CD4-positive, alpha-beta T cell treated with Interleukin-4 for 4 hours (primary cell): ENCODE measurements around the gene ZNF274.
"Not testable (repeated sequence)": the region's sequence is repeated elsewhere in the genome, so short reads cannot be mapped to it uniquely, and the experiment has no call there.

Experiments used
- DNase-seq: peaks from one replicate; pipeline ENCODE4 v3.0.0-alpha.2; 2020

Gene ZNF274

DNA sequence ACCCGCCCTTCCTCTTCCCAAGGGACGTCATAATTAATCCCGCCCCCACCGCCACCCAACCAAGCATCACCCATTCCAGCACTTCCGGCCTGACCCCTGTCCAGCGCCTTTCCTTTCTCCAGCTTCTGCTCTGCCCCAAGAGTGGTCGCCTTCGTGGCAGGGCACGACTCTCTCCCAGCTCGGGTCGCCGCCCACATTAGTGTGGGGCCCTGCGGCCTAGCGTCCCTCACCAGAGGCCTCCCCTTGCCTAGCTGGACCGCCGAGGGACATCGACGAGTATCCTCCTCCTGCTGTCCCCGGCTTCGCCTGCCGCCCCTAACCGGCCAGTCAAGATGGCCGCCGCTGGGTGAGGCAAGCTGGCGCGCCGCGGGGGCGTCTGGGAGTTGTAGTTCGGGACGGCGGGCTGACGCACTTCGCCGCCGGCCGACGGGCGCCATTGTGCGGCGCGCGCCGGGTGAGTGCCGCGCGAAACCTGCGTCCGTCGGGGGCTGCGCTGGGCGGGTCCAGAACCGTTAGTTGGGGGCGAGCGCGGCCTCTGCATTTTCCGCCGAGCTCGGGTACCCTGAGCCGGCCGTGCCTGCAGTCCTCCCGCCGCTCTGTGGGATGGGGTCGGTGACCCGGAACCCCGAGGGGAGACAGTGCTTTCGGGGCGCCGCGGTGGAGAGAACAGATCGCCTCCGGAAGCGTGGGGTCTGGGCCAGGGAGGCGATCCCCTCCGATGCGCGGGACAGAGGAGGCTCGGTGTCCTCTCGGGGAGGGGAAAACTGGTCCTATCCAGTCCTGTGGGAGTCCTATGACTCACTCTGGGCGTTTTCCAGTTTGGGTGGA lies at the start of gene ZNF274:
ZNF274 (plus strand) TSS at position 73 of the 828 bp plus-strand sequence. CDS start 905 bp downstream, outside the sequence.
- DNase-seq = peak; percentile 92

DNA sequence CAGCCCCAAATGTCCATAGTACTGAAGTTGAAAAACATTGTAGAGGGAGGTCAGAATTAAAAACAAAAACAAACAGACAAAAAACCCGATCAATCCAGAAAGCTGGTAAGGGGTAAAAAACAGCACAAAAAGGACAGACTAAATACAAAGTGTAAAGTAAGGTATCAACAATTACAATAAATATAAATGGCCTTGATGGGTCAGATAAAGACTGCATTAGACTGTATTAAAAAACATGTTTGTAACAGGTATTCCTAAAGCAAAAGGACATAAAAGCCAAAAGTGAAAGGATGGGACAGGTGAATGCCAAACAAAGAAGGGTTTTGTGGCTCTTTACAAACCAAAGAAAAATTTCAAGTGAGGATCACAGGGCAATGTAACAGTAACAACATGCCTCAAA lies 48.6 kb upstream of the ZNF274 start:
- no peak for DNase-seq

DNA sequence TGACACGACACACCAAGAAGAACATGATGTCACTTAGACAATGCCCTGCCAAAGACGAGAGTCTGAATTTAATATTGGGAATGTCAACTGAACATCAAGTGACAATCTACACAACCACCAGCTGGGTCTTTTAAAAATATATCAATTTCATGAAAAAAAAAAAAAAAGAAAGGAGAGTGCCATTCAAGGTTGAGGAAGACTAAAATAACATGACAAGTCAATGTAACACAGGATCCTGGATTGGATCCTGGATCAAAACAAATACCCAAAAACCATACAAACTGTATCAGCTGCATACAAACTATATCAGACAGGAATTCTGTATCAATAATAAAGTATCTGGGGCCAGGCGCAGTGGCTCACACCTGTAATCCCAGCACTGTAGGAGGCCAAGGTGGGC lies 37.0 kb upstream of the ZNF274 start:
- no peak for DNase-seq

DNA sequence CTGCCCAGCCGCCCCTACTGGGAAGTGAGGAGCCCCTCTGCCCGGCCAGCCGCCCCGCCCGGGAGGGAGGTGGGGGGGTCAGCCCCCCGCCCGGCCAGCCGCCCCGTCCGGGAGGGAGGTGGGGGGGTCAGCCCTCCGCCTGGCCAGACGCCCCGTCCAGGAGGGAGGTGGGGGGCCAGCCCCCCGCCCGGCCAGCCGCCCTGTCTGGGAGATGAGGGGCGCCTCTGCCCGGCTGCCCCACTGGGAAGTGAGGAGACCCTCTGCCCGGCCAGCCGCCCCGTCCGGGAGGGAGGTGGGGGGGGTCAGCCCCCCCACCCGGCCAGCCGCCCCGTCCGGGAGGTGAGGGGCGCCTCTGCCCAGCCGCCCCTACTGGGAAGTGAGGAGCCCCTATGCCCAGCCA lies 35.4 kb upstream of the ZNF274 start:
- DNase-seq = not testable (repeated sequence)

DNA sequence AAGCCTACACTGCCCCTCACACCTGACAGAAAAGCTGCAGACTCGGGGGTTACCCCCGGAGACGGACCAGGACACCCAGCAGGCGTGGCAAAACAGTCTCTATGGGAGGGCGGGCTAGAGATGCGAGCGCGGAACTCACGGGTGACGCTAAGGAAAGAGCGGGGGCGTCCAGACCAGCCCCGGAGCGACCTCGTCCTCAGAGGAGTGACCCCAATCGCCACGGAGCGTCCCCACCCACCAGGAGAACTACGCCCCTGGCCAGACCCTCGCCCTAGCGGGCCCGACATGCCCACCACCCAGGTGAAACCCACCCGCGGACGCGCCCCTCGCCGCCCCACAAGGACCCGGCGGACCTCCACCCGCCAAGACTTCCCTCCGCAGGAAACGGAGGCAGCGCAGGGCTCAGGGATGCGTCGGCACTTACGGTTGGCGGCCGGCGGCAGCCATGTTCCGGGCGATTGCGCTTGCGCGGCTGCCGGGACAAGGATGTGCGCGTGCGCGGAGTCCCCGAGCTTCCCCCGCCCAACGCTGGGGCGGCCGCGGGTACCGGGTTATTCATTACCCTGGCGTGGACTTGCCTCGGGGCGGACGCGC lies 32.4 kb upstream of the ZNF274 start, which contains the start of gene ZNF329:
ZNF329 (minus strand) TSS at position 462 of the 594 bp plus-strand sequence. CDS start 21,286 bp downstream, outside the sequence.
- DNase-seq = peak; percentile 89

DNA sequence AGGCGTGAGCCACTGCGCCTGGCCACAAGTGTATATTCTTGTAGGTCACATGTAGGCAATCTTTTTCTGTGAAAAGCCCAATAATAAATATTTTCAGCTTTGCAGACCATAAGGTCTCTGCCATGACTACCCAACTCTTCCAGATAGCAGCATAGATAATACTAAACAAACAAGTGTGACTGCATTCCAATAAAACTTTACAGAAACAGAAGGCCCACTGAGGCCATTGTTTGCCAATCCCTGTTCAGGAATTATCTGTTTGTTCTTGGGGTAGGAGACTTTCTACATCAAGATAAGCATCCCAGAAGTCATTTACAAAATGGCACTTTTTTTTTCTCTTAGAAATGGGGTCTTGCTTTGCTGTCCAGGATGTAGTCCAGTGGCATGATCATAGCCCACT lies 29.5 kb upstream of the ZNF274 start:
- no peak for DNase-seq

DNA sequence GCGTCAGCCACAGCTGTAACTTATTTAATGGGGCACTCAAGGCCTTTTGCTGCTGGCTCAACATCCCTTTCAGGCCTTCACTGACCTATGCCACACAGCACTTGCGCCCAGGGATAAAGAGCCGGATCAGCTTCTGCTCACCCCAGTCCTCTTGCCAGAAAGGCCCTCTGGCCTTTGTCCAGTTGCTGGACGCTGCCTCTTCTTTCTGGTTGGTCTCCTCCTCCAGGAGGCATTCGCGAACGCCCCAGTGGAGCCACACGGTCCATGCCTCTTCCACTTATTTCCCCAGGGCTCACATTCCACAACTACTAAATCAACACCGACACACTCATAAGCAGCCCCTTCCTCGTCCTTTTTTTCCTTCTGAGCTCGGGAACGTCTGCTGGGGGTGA lies 28.6 kb upstream of the ZNF274 start:
- DNase-seq = no peak

DNA sequence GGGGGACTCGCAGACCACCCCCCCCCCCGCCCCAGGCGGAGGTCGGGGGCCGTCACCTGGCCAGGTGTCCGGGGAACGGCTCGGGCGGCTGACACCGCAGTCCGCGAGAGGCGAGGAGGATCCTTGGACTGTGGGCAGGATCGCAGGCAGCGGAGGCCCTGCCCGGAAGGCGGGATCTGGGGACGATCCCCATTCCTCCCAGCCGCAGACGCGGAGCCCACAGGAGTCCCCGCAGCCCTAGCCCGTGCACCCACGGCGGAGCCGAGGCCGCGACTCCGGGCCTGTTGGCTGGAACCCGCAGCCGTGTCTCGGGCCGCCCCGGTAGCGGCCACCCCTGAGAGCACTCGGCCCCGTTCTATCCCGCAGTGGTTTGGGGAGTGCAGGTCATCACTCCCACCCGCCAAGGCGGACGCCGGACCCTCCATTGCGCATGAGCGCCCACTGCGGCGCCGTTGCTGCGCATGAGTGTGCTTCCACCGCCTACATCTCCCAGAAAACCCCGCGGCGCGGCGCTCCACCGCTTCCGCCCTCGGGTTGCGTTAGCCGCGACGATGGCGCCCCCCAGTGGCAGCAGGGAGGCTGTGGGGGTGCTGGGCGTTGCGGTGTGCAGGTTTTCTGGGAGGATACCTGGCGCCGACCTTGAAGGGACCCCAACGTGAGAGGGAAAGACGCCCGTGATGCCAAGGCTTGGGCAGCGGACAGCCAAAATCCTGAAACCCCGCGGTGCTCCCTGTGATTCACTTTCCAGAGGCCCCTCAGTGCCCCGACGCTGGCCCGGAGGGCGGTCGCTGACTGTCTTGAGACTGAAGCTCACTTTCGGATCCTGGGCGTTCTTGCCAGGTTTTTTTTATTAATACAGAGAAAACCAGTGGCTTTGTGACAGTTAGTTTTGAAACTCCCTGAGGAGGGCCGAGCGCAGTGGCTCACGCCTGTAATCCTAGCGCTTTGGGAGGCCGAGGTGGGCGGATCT lies 27.9 kb upstream of the ZNF274 start:
- peak; percentile 93 for DNase-seq

DNA sequence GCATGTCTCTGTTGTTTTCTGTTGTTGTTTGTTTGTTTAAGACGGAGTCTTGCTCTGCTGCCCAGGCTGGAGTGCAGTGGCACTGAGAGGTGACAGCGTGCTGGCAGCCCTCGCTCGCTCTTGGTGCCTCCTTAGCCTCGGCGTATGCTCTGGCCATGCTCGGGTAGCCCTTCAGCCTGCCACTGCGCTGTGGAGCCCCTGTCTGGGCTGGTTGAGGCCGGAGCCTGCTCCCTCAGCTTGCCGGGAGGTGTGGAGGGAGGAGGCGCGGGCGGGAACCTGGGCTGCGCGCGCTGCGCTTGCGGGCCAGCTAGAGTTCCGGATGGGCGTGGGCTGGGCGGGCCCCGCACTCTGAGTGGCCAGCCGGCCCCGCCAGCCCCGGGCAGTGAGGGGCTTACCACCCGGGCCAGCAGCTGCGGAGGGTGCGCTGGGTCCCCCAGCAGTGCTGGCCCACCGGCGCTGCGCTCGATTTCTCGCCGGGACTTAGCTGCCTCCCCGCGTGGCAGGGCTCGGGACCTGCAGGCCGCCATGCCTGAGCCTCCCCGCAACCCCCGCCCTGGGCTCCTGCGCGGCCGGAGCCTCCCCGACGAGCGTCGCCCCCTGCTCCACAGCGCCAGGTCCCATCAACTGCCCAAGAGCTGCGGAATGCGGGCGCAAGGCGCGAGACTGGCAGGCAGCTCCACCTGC lies 25.7 kb upstream of the ZNF274 start:
- no peak for DNase-seq

DNA sequence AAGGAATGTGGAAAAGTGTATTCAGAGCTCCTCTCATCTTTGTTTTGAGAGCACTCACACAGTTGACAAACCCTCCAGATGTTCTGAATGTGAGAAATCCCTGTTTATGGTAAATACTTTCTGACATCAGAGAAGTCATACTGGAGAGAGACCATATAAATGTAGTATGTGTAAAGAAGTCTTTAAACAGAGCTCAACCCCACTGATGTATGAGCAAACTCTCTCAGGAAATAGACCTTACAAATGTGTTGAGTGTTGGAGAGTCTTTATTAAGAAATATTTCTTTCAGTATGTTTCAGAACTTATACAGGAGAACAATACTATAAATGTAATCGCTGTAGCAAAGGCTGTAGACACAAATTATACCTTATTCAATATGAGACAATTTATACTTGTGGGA lies 16.6 kb upstream of the ZNF274 start:
- DNase-seq = no peak

DNA sequence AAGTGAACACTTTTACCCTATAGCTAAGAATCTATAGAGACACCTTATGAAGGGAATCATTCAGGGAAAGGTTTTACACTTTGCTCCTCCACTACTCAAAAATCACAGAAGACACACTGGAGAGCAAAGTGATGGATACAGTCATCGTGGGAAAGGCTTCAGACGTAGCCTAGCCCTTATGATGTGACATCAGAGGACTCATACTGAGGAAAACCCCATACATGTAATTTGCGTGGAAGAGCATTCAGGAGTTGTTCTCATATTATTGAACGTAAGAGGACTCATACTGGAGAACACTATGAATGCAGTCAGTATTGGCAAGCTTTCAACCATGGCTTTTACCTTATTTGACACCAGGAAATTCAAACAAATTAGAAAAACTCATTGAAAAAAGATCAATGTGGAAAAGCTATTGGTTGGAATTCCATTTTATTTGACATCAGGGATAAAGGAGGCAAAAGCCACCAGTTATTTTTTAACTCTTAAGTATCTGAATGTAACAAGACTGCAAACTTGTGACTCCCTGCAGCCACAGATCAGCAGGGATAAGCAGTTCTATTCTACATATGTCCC lies 16.1 kb upstream of the ZNF274 start:
- DNase-seq = no peak

DNA sequence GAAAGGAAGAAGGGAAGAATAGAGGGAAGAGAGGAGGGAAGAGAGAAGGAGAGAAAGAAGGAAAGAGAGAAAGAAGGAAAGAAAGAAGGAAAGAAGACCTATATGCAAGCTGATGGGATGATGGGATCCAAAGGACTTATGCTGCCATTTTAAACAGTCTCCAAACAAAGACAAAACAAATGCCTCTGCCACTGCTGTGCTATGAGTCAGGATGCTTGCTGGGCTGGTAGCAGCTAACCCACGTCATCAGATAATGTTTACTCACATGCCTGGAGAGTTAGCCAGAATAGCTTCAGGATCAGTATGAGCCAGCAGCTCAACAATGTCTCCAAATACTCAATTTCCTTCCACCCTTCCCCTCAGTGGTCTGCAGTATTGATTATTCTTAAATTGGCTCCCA lies 12.0 kb upstream of the ZNF274 start:
- no peak for DNase-seq

DNA sequence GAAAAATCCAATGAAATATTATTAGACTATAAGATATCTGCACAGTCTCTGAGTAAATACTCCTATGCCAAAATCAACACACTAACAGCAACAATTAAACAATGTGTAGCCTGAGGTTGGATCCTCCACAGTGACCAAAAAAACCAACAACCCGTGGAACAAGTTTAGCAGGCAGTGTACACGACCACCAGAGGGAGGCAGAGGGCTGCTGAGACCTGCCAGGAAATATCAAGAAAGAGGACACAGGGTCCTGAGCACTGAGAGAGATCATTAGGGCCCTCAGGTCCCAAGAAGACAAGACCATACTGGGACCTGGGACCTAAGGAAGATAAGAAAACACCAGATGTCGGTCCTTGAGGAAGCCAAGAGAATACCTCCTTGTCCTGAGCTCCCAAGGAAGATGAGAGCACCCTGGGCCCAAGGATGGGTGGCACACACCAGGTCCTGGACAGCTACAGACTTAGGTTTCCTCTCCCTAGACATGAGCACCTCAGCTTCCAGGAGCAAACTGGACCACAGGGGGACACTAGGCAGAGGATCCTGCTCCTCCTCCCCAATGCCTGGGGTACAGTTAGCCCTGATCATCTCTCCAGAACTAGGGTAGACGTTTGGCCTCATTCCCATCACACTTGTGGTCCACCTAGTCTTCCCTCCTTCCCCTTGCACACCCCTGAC lies 822 bp upstream of the ZNF274 start:
- DNase-seq = peak; percentile 53

DNA sequence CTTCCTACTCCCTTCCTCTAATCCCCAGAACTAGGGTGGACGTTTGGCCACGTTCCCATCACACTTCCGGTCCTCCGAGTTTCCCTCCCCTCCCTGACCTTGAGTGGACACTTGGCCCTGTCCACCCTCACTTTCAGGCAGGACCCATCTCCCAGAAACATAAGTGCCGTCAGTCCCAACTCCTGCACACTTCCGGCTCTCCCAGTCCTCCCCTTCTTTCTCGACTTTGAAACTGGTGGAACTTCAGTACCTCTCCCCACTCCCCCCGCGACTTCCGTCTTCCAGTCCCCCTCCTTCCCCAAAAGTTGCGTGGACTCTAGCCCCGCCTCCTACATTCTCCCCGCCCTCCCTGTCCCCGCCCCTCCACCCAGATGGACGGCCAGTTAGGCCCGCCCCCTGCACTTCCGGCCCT lies 278 bp upstream of the ZNF274 start:
- DNase-seq = peak; percentile 88

DNA sequence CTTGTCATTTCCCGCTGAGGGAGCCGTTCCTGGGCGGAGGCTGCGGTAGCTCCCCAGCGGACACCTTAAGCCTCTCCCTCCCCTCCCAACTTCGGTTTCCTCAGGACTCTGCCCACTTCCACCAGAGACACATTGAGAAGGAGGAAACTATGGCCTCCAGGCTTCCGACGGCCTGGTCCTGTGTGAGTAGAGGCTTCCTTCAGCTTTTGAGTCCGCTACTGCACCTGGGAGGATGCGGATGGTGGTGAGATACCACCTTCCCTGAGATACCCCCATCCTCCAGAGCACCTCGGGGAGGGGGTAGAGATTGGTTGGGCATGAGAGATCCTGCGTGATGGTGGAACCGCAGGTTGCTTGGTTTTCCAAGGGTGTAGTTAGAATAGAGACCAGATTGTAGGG lies 955 bp downstream of the ZNF274 start:
- DNase-seq = no peak

DNA sequence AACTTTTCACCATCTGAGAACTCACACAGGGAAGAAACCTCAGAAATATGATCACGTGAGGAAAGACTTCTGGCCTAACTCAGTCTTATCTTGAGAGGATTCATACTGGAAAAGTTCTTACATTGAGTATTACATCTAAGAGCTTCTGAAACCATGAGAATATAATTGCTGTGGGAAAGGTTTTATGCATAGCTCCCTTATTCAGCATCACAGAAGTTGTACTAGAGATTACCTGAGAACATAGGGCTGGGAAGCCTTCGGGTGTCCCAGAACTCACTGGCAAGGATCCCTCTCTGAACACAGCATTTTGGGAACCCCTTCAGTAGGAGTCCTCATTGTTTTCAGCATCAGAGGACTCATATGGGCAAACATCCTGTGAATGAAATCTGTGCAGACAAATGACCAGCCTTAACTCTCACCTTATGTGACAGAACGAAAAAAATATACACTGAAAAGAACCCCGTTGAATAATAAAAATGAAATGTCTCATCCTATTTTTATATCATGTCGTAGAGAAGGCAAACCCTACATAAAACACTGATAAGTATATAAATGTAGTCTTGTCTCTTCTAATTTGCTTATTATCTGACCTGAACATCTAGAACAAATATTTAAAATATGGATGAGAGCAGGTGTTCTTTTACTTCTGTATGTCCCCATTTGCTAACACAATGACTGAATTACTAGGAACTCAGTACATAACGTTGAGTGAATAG lies 14.2 kb downstream of the ZNF274 start:
- no peak for DNase-seq

DNA sequence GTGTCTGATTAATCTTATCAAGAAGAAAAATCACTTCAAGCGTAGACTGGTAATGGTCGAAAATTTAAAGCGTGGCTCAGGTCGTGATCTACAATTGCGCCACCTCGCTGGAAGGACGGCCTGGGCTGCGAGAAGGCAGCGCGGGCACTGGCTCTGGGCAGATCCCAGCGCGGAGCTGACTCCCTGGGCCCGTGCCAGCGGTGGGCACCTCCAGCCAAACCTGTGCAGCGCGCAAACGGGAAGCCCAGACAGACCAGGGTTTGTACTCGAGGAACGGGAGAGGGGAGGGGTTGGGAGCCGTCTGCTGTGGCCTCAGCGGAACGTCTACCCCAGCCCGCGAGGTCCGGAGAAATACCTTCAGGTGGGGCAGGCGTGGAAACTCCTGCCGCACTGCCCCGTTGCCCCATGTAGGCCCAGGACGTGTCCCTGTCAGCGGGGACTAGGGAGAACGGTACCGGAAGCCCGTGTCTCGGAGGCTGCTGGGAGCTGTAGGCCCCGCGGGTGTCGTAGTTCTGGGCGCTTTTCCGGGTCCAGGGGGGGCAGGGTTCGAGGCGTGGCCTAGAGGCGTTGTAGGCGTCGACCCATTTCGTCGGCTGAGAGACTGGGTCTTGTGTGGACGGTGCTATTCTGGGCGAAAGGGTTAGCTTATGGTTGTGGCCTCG lies 21.1 kb downstream of the ZNF274 start:
- DNase-seq = no peak

DNA sequence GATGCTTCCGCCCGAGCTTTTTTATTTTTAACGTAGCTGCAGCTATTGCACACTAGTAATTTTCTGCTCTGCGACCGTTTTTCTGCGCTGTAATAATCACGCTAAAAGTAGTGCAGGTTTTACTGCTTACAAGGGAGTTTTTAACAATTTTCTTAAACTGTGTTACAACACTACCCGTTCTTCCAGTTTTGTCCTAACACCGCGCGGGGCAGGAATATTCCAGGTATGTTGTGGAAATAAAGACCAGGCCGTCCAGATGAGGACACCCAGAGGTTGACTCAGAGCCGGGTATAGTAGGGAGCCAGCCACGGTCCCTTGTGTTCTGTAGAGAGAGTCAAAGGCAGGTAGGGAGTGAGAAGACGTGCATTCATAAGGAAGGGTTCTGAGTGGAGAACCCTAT lies 21.7 kb downstream of the ZNF274 start:
- no peak for DNase-seq

DNA sequence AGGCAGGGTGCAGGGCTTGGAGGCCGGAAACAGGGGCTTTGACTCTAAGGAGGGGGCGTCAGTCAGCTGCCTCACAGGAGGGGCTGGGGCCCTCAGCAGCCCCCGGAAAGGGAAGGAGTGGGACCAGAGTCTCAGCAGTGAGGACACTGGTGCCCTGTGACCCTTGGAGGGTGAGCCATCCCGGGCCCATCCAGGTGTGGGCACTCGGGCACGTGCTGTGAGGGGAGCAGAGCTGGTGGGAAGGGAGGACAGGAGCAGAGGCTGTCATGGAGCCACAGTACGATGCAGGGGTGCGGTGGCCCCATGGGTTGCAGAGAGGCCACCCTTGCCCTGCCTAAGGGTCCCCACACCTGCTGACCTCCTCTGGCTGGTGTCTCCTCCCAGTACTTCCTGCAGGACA lies 26.7 kb downstream of the ZNF274 start:
- DNase-seq = no peak

DNA sequence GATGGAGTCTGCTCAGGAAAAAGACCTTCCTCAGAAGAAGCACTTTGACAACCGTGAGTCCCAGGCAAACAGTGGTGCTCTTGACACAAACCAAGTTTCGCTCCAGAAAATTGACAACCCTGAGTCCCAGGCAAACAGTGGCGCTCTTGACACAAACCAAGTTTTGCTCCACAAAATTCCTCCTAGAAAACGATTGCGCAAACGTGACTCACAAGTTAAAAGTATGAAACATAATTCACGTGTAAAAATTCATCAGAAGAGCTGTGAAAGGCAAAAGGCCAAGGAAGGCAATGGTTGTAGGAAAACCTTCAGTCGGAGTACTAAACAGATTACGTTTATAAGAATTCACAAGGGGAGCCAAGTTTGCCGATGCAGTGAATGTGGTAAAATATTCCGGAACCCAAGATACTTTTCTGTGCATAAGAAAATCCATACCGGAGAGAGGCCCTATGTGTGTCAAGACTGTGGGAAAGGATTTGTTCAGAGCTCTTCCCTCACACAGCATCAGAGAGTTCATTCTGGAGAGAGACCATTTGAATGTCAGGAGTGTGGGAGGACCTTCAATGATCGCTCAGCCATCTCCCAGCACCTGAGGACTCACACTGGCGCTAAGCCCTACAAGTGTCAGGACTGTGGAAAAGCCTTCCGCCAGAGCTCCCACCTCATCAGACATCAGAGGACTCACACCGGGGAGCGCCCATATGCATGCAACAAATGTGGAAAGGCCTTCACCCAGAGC lies 29.6 kb downstream of the ZNF274 start:
- DNase-seq = no peak
